ENCODE results near the gene CDKN2AIPNL.

The CDKN2AIPNL gene

DNA sequence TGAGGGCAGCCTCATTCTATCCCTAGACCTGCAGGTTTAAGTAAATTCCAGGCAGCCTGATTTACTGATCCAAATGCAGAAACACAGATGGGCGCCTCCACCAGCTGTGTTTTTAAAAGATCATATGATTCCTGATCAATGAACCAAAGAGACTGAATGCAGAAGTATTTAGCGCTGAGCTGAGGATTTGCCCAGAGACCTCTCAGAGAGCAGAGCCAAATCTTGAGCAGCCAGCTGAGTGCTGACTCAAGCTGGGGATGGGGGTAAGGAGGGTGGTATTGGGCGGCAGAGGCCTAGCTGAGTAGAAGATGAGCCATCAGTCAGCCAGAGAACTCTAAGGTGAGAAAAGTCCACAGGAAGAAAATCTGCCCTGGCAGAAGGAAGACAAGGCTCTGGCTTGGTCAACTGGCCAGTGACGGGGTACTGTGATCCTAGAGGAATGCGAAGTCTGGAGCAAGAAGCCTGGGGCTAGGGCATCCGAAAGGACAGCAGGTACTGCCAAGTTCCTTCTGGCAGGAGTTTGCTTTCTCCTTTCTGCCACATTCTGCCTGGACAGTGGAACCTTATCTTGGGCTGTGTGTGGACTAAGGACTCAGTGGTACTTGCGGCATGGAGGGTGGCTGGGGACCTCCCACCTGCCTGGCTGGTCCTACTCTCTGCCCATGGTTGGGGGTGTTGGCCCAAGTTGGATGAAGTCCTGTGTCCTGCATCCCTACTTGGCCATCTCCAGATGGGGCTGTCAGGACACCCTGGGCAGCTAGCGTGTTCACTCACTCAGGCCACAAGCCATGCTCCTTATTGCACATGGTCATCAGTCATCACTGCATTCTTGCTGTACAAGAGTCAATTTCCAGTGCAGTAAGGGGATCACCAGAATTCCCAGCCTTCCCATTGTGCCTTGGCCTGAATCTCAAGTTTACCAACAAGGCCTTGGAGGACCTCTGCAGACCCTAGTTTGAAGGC lies 34.5 kb upstream of the CDKN2AIPNL start:
- Mint-ChIP-seq H3K9me3 (no peaks in the 10 kb centered on the region), H3K36me3 (no peaks in the 10 kb centered on the region), H3K27ac (no peak overlapping the region), H3K27me3 (no peaks in the 10 kb centered on the region), H3K4me1 (no peaks in the 10 kb centered on the region), H3K4me3 (no peak overlapping the region)

DNA sequence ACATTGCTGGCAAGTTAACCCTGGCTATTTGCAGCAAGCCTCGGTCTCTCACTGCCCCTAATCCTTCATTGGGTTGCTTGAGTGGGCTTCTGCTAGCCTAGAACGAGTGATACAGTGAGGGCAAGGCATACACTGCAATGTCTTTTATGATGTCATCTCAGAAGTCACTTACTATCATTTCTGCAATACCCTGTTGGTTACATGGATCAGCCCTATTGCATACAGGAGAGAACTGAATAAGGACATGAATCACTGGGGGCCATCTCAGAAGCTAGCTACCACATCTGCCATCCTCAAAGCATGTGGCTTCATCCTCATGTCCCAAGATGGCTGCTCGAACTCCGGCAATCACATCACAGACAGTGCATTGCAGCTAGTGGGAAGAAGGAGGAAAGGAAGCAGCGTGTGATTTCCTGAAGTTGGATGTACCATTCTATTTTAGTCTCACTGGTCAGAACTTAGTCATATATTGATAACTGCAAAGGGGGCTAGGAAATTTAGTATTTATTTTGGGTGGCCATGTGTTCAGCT lies 33.3 kb upstream of the CDKN2AIPNL start:
- no peaks in the 10 kb centered on the region for H3K4me1 Mint-ChIP-seq
- H3K36me3 Mint-ChIP-seq: no peaks in the 10 kb centered on the region
- H3K4me3 Mint-ChIP-seq: no peak overlapping the region
- no peaks in the 10 kb centered on the region for H3K9me3 Mint-ChIP-seq
- no peak overlapping the region for H3K27ac Mint-ChIP-seq
- H3K27me3 Mint-ChIP-seq: no peaks in the 10 kb centered on the region

DNA sequence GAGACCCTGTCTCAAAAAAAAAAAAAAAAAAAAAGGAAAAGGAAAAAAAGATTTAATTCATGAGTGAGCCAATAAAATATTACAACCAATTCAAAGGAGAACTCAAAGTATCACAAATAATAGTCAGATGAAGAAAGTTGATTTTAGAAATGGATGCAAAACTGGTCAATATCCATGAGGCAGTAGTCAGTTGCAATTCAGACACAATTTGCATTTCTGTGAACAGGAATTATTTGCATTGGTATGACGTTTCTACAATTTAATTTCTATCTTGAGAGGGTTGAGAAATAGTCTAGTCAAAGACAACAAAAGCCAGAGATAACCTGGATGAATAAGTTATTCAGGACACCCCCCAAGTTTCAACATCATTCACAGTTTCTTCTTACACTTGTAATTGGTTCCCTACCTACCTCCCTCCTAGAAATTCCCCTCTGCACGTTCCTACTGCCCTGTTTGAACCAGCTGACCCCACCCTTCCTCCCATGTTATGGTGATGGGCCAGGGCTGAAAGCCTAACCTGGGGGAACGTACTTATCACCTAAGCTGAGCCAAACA lies 28.6 kb upstream of the CDKN2AIPNL start:
- H3K27ac Mint-ChIP-seq: no peak overlapping the region
- no peaks in the 10 kb centered on the region for H3K9me3 Mint-ChIP-seq
- no peaks in the 10 kb centered on the region for H3K27me3 Mint-ChIP-seq
- H3K4me1 Mint-ChIP-seq: peaks cover 12% of the 10 kb centered on the region
- no peak overlapping the region for H3K4me3 Mint-ChIP-seq
- no peaks in the 10 kb centered on the region for H3K36me3 Mint-ChIP-seq

DNA sequence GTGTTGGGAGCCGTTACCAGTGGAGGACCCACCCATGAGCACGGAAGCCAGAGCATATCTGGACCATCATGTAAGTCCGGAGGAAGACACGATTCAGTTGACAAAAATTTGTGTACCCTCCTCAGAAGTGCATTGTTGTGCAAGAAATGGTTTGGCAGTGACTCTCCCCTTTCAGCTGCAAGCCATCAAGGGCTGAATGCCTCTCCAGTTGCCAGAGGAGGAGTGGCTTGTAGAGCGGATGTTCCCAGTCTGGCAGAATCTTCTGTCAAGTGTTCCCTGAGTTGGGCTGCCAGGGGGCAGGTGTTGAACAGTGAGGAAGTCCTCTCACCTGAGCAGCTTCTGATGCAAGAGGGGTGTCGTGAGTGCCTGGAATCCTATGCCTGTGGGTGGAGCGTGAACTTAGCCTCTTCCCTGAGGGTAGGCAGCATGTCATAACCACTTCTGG lies 27.6 kb upstream of the CDKN2AIPNL start:
- H3K4me1 Mint-ChIP-seq: peaks cover 12% of the 10 kb centered on the region
- no peaks in the 10 kb centered on the region for H3K27me3 Mint-ChIP-seq
- H3K9me3 Mint-ChIP-seq: no peaks in the 10 kb centered on the region

DNA sequence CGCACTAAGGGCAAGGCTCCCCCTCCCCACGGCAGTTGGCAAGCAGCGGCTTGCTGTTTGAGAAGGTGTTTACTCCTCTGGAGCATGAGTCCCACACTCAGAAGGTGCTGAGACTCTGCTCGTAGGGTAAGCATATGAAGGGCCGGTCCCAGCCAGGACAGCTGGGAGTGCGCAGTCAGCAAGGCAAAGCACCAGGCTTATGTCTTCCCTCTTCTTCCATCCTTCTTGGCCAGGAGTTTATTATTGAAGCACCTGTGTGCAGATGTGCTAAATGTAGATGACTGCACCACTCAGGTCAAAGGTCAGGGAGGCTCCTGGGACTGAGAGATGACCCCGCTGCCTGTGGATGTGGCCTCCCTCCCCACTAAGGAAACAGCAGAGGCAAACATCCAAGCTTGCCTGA lies 27.0 kb upstream of the CDKN2AIPNL start:
- H3K27ac Mint-ChIP-seq: no peak overlapping the region
- H3K4me1 Mint-ChIP-seq: peaks cover 12% of the 10 kb centered on the region

More for the DNA sequence above, 27.6 kb upstream of the CDKN2AIPNL start:
- Mint-ChIP-seq H3K36me3 (no peaks in the 10 kb centered on the region), H3K4me3 (no peak overlapping the region), H3K27ac (no peak overlapping the region)

DNA sequence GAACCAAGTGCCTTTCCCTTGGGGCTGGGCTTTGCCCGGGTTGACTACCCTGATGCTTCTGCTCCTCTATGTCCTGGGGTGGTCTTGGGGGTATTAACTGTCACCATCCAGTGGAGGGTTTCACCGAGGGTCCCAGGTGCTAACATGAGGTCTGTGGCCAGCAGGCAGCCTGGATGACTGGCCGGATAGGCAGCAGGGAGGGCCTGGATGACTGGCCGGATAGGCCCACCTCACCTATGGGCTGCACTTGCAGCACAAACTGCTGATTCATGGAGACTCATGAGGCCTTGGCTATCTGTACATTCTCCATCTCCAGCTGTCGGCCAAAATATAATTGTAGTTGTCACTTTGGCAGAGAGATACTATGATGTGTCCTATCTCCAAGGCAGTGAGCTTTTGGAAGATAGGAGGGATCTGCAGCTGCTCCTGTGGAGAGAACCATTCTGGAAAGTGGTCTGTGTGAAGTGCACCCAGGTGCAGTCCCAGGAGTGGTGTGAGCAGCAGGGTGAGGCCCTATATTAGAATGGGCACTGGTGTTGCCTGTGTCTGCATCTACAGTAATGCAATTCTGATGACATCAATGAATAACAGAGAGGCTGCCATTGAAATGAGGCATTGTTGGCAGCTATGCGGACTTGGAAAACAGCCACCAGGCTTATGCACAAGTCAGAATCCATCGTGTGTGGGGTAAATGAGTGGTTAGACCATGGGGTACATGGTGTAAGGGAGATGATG lies 26.3 kb upstream of the CDKN2AIPNL start:
- Mint-ChIP-seq H3K27ac (no peak overlapping the region), H3K36me3 (no peaks in the 10 kb centered on the region), H3K27me3 (no peaks in the 10 kb centered on the region), H3K9me3 (no peaks in the 10 kb centered on the region), H3K4me1 (peaks cover 12% of the 10 kb centered on the region), H3K4me3 (no peak overlapping the region)

More for the DNA sequence above, 27.0 kb upstream of the CDKN2AIPNL start:
- no peaks in the 10 kb centered on the region for H3K36me3 Mint-ChIP-seq
- H3K27me3 Mint-ChIP-seq: no peaks in the 10 kb centered on the region
- no peaks in the 10 kb centered on the region for H3K9me3 Mint-ChIP-seq
- H3K4me3 Mint-ChIP-seq: no peak overlapping the region

DNA sequence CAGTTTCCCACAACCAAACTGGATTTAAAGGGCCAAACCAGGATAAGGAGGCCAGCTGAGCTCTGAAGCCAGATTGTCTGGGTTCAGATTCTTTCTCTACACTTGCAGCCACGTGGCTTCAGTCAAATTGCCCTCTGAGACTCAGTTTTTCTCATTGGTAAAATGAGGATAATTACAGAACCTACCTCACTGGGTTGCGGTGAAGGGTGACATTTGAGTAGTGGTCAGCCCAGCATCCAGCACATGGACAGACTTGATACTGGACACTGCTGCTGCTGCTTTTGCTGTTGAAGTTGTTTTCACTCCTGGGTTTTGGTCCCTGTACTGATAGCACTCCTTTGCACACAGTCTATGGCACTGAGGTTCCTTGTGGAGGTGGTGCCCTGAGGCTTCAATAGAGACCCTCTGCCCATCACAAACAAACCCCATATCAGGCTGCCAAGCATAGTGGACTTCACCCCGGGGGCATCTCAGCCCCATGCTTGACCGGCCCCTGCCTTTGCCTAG lies 25.7 kb upstream of the CDKN2AIPNL start:
- no peaks in the 10 kb centered on the region for H3K9me3 Mint-ChIP-seq
- no peaks in the 10 kb centered on the region for H3K36me3 Mint-ChIP-seq
- H3K27ac Mint-ChIP-seq: no peak overlapping the region
- H3K4me1 Mint-ChIP-seq: peaks cover 16% of the 10 kb centered on the region
- no peak overlapping the region for H3K4me3 Mint-ChIP-seq
- no peaks in the 10 kb centered on the region for H3K27me3 Mint-ChIP-seq

DNA sequence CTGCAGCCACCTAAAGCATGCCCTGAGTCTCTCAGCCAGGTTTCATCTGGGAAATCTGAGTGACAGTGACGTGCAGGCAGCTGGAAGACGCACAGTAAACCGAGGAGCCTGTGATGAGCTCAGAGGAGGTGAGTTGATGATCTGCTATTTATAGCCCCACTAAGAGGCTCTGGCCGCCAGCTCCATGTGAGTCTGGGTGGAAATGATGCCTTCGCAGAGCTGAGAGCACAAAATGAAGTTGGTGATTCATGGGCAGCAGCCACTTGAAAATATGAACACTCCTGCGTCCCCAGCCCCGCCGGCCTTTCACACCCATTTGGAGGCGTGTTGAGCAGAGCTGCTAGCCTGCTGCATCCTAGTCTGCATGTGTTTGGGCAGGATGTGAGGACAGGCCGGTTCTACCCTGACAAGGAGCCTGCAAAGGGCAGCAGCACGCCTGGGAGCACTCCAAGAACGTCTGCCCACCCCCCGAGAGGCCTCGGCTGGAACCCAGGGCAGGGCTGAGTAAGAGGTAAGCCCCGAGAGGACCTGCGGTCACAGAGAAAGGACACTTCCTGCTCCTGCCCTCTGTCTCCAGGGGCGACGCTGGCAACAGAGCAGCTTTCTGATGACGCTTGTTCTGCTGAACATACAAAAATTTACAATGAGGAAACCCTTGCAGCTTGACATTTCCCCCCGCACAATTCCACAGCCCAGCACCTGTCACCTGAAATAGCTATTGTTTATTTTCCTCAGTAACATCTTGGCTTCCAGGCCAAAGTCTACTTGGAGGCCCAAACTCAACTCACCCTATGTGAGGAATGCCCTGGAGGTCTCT lies 25.1 kb upstream of the CDKN2AIPNL start:
- no peaks in the 10 kb centered on the region for H3K9me3 Mint-ChIP-seq
- H3K4me3 Mint-ChIP-seq: peak overlapping the region; percentile 33
- H3K27ac Mint-ChIP-seq: peak overlapping the region; percentile 11
- no peaks in the 10 kb centered on the region for H3K27me3 Mint-ChIP-seq
- H3K4me1 Mint-ChIP-seq: peaks cover 16% of the 10 kb centered on the region
- H3K36me3 Mint-ChIP-seq: no peaks in the 10 kb centered on the region

DNA sequence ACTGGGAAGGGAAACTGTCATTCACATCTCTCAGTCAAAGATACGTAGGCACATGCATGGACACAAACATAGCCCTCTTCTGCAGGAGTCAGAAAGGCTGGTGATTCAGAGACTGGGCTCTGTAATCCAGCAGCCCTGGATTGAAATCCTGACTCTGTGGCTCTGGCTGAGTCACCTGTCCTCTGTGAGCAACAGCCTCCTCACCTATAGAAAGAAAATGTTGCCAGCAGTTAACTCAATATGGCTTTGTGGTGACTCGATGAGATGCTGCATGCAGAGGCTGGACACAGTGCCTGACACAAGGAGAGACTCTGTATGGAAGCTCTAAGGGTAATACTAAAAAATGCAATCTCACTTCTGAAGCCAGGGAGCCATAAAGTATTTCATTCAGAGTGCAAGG lies 23.9 kb upstream of the CDKN2AIPNL start:
- no peak overlapping the region for H3K27ac Mint-ChIP-seq

DNA sequence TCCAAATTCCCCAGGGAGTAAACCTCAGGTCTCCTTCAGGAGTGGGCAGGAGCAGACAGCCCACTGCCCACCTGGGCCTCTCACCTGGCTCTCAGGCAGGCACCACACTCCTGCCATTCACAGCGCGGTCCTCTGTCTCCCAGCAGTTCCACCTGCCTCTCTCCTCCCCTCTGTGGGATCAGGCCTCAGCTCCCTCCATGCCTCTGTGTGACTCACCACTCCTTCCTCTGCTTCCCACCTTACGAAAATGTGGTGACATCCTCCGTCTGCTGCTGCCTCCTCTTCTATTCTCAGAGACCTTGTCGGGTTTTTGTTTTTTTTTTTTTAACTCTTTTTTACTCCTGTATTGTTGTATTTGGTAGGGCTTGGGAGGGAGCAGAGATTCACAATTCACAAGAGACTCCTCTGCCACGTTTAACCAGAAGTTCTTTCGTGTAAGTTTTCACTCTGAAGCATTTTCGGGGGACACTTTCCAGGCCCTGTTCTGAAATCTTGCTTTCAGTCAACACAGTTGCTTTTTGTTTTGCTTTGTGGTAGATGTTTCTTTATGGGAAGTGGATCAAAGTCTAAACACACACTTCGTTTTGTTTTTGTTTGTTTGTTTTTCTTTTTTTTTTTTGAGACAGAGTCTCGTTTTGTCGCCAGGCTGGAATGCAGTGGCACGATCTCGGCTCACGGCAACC lies 21.1 kb upstream of the CDKN2AIPNL start:
- Mint-ChIP-seq H3K9me3 (no peaks in the 10 kb centered on the region), H3K36me3 (no peaks in the 10 kb centered on the region), H3K27me3 (no peaks in the 10 kb centered on the region), H3K4me3 (no peak overlapping the region), H3K4me1 (peaks cover 16% of the 10 kb centered on the region), H3K27ac (peak overlapping the region; percentile 84)

More for the DNA sequence above, 23.9 kb upstream of the CDKN2AIPNL start:
- no peaks in the 10 kb centered on the region for H3K9me3 Mint-ChIP-seq
- no peak overlapping the region for H3K4me3 Mint-ChIP-seq
- peaks cover 16% of the 10 kb centered on the region for H3K4me1 Mint-ChIP-seq
- H3K36me3 Mint-ChIP-seq: no peaks in the 10 kb centered on the region
- H3K27me3 Mint-ChIP-seq: no peaks in the 10 kb centered on the region

DNA sequence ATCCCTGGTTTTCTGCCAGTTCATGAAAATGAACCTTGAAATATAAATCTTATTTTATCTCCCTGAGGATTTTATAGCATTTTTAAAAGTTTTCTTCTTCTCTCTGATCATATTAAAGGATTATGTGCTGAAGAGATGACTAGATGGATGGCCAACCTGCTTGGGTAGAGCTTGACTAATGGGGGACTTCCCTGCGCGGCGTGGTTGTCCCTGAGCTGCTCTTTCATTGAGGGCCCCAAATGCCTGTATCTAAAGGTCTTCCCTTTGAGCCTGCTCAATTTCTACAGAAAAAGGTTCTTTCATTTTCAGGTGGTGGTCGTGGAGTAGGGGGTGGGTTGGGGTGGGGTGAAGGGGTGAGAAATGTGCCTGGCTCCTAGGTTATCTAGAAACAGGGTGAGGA lies 20.5 kb upstream of the CDKN2AIPNL start:
- Mint-ChIP-seq H3K27me3 (no peaks in the 10 kb centered on the region), H3K9me3 (no peaks in the 10 kb centered on the region), H3K27ac (no peak overlapping the region), H3K4me3 (no peak overlapping the region), H3K4me1 (peaks cover 15% of the 10 kb centered on the region), H3K36me3 (no peaks in the 10 kb centered on the region)

DNA sequence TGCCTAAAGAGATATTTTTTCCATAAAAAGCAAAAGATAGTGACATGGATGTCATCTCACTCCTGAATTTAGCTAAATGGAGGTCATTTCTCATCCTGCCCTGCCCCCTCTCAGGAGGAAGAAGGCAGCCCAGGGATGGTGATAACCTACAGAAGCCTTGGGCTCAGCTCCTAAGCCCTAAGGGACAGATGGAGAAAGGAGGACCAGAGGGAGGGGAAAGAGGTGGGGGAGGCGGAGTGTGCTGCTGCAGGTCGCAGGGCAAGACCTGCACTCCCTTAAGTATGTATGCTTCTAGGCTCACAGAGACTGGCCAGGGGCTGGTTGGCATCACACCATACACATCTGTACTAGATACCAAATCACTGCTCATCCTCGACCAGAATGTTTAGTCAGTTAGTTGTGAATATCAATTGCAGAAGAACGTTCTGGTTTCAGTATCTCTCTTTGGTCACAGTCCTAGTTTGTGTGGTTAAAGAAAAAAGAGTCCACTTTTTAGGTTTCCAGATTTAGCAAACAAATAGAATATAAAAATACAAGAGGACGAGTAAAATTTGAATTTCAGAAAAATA lies 18.4 kb upstream of the CDKN2AIPNL start:
- H3K4me3 Mint-ChIP-seq: no peak overlapping the region
- H3K4me1 Mint-ChIP-seq: peaks cover 4% of the 10 kb centered on the region
- H3K27ac Mint-ChIP-seq: no peak overlapping the region
- H3K36me3 Mint-ChIP-seq: no peaks in the 10 kb centered on the region
- H3K27me3 Mint-ChIP-seq: no peaks in the 10 kb centered on the region
- no peaks in the 10 kb centered on the region for H3K9me3 Mint-ChIP-seq

DNA sequence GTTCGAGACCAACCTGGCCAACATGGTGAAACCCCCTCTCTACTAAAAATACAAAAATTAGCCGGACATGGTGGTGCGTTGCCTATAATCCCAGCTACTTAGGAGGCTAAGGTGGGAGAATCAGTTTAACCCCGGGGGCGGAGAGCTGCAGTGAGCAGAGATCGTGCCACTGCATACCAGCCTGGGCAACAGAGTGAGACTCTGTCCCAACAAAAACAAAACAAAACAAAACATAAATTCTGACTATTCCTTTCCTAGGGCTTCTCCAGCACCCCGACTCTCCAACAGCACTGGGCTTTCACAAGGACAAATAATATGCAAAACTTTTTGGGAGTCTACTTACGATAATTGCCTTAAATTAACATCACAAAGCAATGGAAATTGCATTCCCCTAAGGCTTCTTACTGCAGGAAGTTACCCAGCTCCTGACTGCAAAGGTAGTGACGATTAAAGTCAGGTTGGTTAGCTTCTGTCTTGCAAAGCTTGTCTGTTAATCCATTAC lies 15.9 kb upstream of the CDKN2AIPNL start:
- Mint-ChIP-seq H3K4me3 (no peak overlapping the region), H3K27ac (no peak overlapping the region), H3K27me3 (no peaks in the 10 kb centered on the region), H3K36me3 (no peaks in the 10 kb centered on the region), H3K4me1 (peaks cover under 1% of the 10 kb centered on the region), H3K9me3 (no peaks in the 10 kb centered on the region)

DNA sequence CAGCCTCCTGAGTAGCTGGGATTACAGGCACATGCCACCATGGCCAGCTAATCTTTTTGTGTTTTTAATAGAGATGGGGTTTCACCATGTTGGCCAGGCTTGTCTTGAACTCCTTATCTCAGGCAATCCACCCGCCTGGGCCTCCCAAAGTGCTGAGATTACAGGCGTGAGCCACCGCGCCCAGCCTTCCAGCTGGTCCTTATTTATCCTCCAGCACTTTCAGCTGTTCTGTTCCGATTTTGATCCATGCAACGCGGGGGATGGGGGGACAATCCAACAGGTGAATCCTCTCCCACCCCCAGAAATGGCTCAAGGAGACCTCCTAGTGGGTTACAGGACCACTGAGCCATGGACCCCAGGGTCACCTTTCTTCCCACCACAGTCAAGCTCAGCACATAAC lies 14.7 kb upstream of the CDKN2AIPNL start:
- Mint-ChIP-seq H3K27me3 (no peaks in the 10 kb centered on the region), H3K9me3 (no peaks in the 10 kb centered on the region), H3K4me3 (no peak overlapping the region), H3K36me3 (no peaks in the 10 kb centered on the region), H3K27ac (no peak overlapping the region), H3K4me1 (no peaks in the 10 kb centered on the region)

Data from activated naive CD4-positive, alpha-beta T cell treated with anti-CD3 and anti-CD28 coated beads, Interleukin-2, amount 50 U/mL, for 24 hours (primary cell).